H1 (cell line): ENCODE results near the gene RAP1GDS1. TPM values are rescaled to one million over a fixed set of nuclear protein-coding genes. Genes with fewer than 3 reads are reported as not detected.

Experiments used
- CHD7 ChIP-seq: fragments of 300-600 bp; sonication (generic); IDR thresholded peaks from 2 replicates; pipeline ENCODE4 v1.7.1; 2012; ENCODE audit warnings: low read length, moderate library complexity, mild to moderate bottlenecking, inconsistent platforms; ENCODE audit not compliant: insufficient replicate concordance
- CTBP2 ChIP-seq: IDR thresholded peaks from 2 replicates; pipeline ENCODE4 v1.7.0; 2011; ENCODE audit warnings: borderline replicate concordance, mild to moderate bottlenecking, moderate library complexity, mixed read lengths, low read length; ENCODE audit not compliant: insufficient read depth, insufficient read length
- E2F6 ChIP-seq: IDR thresholded peaks from 2 replicates; pipeline ENCODE4 v1.6.1; 2012; ENCODE audit warnings: inconsistent platforms
- EZH2 ChIP-seq: fragments of 200-600 bp; sonication (generic); IDR thresholded peaks from 2 replicates; pipeline ENCODE4 v1.7.1; 2012; ENCODE audit warnings: low read depth, mild to moderate bottlenecking, moderate library complexity, low read length, inconsistent platforms; ENCODE audit not compliant: severe bottlenecking
- FOSL1 ChIP-seq: IDR thresholded peaks from 2 replicates; pipeline ENCODE4 v1.6.1; 2011; ENCODE audit warnings: mild to moderate bottlenecking, low read depth, low read length, moderate library complexity; ENCODE audit not compliant: insufficient read depth
- POLR2A ChIP-seq, 2 experiments: IDR thresholded peaks; 1 replicate in 1 of 2; 2 replicates in 1 of 2; pipeline ENCODE4 v1.6.1; 2011; ENCODE audit warnings: low read depth in 2 of 2, low read length in 2 of 2, mild to moderate bottlenecking in 2 of 2; ENCODE audit errors: control extremely low read depth in 1 of 2
- POLR2AphosphoS5 ChIP-seq: IDR thresholded peaks from 2 replicates; pipeline ENCODE4 v1.6.1; 2011; ENCODE audit warnings: low read depth, low read length
- SIN3A ChIP-seq, 2 experiments: IDR thresholded peaks in 1 of 2; conservative IDR thresholded peaks in 1 of 2; 2 replicates each; pipeline ENCODE4 v1.6.1; 2011 to 2012; ENCODE audit warnings: low read length in 2 of 2, improper control_type of control experiment in 1 of 2, low read depth in 1 of 2, mild to moderate bottlenecking in 1 of 2
- SIX5 ChIP-seq: IDR thresholded peaks from 2 replicates; pipeline ENCODE4 v1.6.1; 2011; ENCODE audit warnings: mild to moderate bottlenecking, low read depth, low read length
- polyA plus RNA-seq, 7 experiments: library from polyadenylated mRNA; depleted of rRNA in 3 of 7; stranded (reverse) in 5 of 7; unstranded in 2 of 7; fragments of >200 nt in 5 of 7; fragments of 200-250 nt in 2 of 7; gene quantifications; 1 replicate in 5 of 7; 2 replicates in 1 of 7; 4 replicates in 1 of 7; pipeline versions ENCODE4 v1.2.1 to v1.2.3, GENCODE V29; 2011 to 2013; ENCODE audit warnings: missing spikeins in 2 of 7, mixed read lengths in 2 of 7
- total RNA-seq: library from RNA; stranded (reverse); fragmentation: NEBNext Ultra II Directional; extraction: Animal tissue kit (Norgen Biotek cat#: 25700); gene quantifications from 2 replicates; pipeline ENCODE4 v1.2.1, GENCODE V29; 2021

Gene RAP1GDS1
- total and polyA plus RNA-seq, 2 of the 8 experiments (the other 6 are each of a cell fraction or from before 2014, with no cell fraction given), result 12.8 to 31.9 TPM

GRCh38 chr4:98319021-98319420 lies 57.8 kb downstream of the RAP1GDS1 start (continued):
- TF ChIP-seq CHD7, result no peak
- no peak for TF ChIP-seq EZH2
- no peak for TF ChIP-seq SIX5
- TF ChIP-seq SIN3A (conservative IDR thresholded peaks at IDR 0.05 in 1 of 2, IDR thresholded peaks at IDR 0.05 in 1 of 2; ENCODE audit: low read depth in 1 of 2, low read length in 2 of 2), result no peak
- TF ChIP-seq FOSL1, result no peak
- no peak for TF ChIP-seq E2F6
- TF ChIP-seq POLR2A (IDR thresholded peaks at IDR 0.05; ENCODE audit: control extremely low read depth in 1 of 2, low read depth in 2 of 2, low read length in 2 of 2), result no peak
- no peak for TF ChIP-seq POLR2AphosphoS5
- TF ChIP-seq CTBP2, result no peak
